PC-3 (cell line): Measurements from ENCODE around the gene SPRTN. TPM values are rescaled to one million over a fixed set of nuclear protein-coding genes. Genes with fewer than 3 reads are reported as not detected.

ENCODE experiments used
- ATAC-seq: fragments of 200-7000 bp; cut with Tn5 transposase; 2 replicates; pipeline ENCODE4 v1.9.1; 2020; ENCODE audit warnings: mild to moderate bottlenecking, moderate library complexity
- BruUV-seq: library from RNA; stranded (reverse); fragments of 400-500 nt; replicated peaks from 2 replicates; lab custom pipeline; 2021; lab: Mats Ljungman, UMichigan
- CTCF ChIA-PET: fragments of 300-600 bp; sonication (Branson Sonifier 250); formaldehyde crosslinking; loops from one replicate; lab custom pipeline; 2022; ENCODE audit warnings: antibody characterized with exemption; lab: Charles Lee
- POLR2A ChIA-PET: fragments of 300-600 bp; sonication (Branson Sonifier 250); formaldehyde crosslinking; loops from one replicate; lab custom pipeline; 2022; ENCODE audit warnings: antibody characterized with exemption; ENCODE audit not compliant: unreplicated experiment; lab: Charles Lee
- DNase-seq: peaks from one replicate; pipeline ENCODE4 v3.0.0-alpha.2; 2015
- H2AFZ ChIP-seq: fragments of 300-600 bp; sonication (generic); 2 replicates; pipeline ENCODE4 v1.6.0; 2016; ENCODE audit warnings: antibody characterized with exemption, low read length
- H3F3A ChIP-seq: fragments of 300-600 bp; sonication (generic); one replicate; pipeline ENCODE4 v1.6.0; 2017; ENCODE audit warnings: antibody characterized with exemption, low read length, control low read depth, mild to moderate bottlenecking; ENCODE audit not compliant: unreplicated experiment
- H3K27ac ChIP-seq: fragments of 300-600 bp; sonication (generic); 2 replicates; pipeline ENCODE4 v1.5.1; 2016; ENCODE audit warnings: mild to moderate bottlenecking, low read length
- H3K27me3 ChIP-seq: fragments of 300-600 bp; sonication (generic); 2 replicates; pipeline ENCODE4 v1.6.1; 2016; ENCODE audit warnings: low read length, mixed read lengths
- H3K36me3 ChIP-seq: fragments of 300-600 bp; sonication (generic); 2 replicates; pipeline ENCODE4 v1.6.1; 2016; ENCODE audit warnings: low read depth, mixed run types, low read length, mixed read lengths
- H3K4me1 ChIP-seq: fragments of 300-600 bp; sonication (generic); 2 replicates; pipeline ENCODE4 v1.5.1; 2016; ENCODE audit warnings: low read length; ENCODE audit not compliant: insufficient read depth
- H3K4me2 ChIP-seq: fragments of 300-600 bp; sonication (generic); 2 replicates; pipeline ENCODE4 v1.6.0; 2016; ENCODE audit warnings: low read length
- H3K4me3 ChIP-seq: fragments of 300-600 bp; sonication (generic); 2 replicates; pipeline ENCODE4 v1.5.1; 2016; ENCODE audit warnings: mild to moderate bottlenecking, low read length, mixed read lengths
- H3K79me2 ChIP-seq: fragments of 300-600 bp; sonication (generic); 2 replicates; pipeline ENCODE4 v1.6.1; 2017; ENCODE audit warnings: low read length, mixed read lengths
- H3K9ac ChIP-seq: fragments of 300-600 bp; sonication (generic); 2 replicates; pipeline ENCODE4 v1.6.0; 2016; ENCODE audit warnings: mild to moderate bottlenecking, low read length
- H3K9me2 ChIP-seq: fragments of 300-600 bp; sonication (generic); replicated peaks from 2 replicates; pipeline ENCODE4 v1.6.1; 2016; ENCODE audit warnings: mixed run types, low read length, mixed read lengths
- H3K9me3 ChIP-seq: fragments of 300-600 bp; sonication (generic); 2 replicates; pipeline ENCODE4 v1.6.1; 2016; ENCODE audit warnings: low read length, mixed read lengths
- H4K20me1 ChIP-seq: fragments of 300-600 bp; sonication (generic); 2 replicates; pipeline ENCODE4 v1.6.1; 2016; ENCODE audit warnings: low read length, mixed read lengths
- CTCF ChIP-seq: fragments of 300-600 bp; sonication (generic); conservative IDR thresholded peaks from 2 replicates; pipeline ENCODE4 v1.5.1; 2017; ENCODE audit warnings: antibody characterized with exemption, low read depth, mild to moderate bottlenecking, low read length
- EZH2 ChIP-seq: fragments of 300-600 bp; sonication (generic); IDR thresholded peaks from one replicate; pipeline ENCODE4 v1.6.1; 2017; ENCODE audit warnings: antibody characterized with exemption, mild to moderate bottlenecking, low read length; ENCODE audit not compliant: unreplicated experiment
- EZH2phosphoT487 ChIP-seq: fragments of 300-600 bp; sonication (generic); IDR thresholded peaks from 2 replicates; pipeline ENCODE4 v1.6.1; 2018; ENCODE audit warnings: mild to moderate bottlenecking, antibody characterized with exemption, low read length, borderline replicate concordance
- intact Hi-C: fragments of 100-400 bp; cut with micrococcal nuclease; formaldehyde crosslinking; loops from 2 replicates; pipeline ENCODE4 v1.9.0; 2023
- total RNA-seq: library from RNA; depleted of rRNA; stranded (reverse); fragments of >200 nt; gene quantifications from 2 replicates; pipeline ENCODE4 v1.2.3, GENCODE V29; 2014

Gene SPRTN
- total RNA-seq, 1 experiment from 2014 or later = 27.8 TPM

GRCh38 chr1:231337472-231338269, 422 bp upstream of the SPRTN start, which contains the start of gene EXOC8:
Gene EXOC8 (minus strand): TSS chr1:231337852. CDS start chr1:231337745, 107 bp downstream.
- Histone ChIP-seq H2AFZ (peak within 1 kb of the TSS; percentile 89), H3K36me3 (peaks cover 9% of the 10 kb centered on the region; the same call in 1 of the 2 replicates), H3K27me3 (no peaks in the 10 kb centered on the region), H3F3A (no peaks in the 10 kb centered on the region), H3K4me1 (peaks cover 14% of the 10 kb centered on the region), H3K9me2 (no peaks in the 10 kb centered on the region), H4K20me1 (peaks cover 41% of the 10 kb centered on the region), H3K9me3 (no peaks in the 10 kb centered on the region), H3K4me3 (peak within 1 kb of the TSS; percentile 95), H3K4me2 (peak within 1 kb of the TSS; percentile 99), H3K79me2 (peaks cover 92% of the 10 kb centered on the region), H3K27ac (peak within 1 kb of the TSS; percentile 94), H3K9ac (peak within 1 kb of the TSS; percentile 95)
- ChIA-PET CTCF (no interaction called here), POLR2A (interaction anchor here (0.6 to 0.9 kb wide), 5 partner anchors 17 to 265 kb away, joined by 3 to 7 read pairs (median 4); no protein-coding TSS in a partner anchor)
- BruUV-seq = TSS peak; percentile 37
- peak; percentile 72 for ATAC-seq
- TF ChIP-seq EZH2phosphoT487 = no peak
- no peak for TF ChIP-seq CTCF
- peak; percentile 100 for DNase-seq
- intact Hi-C loops = loop anchor here (2.0 to 10.0 kb wide), 2 partner anchors 95 to 363 kb away; partner anchors contain the start of genes ARV1 and TTC13

GRCh38 chr1:231340328-231341013, 2.4 kb downstream of the SPRTN start:
- Histone ChIP-seq H3K79me2 (peaks cover 85% of the 10 kb centered on the region), H3K9me2 (no peaks in the 10 kb centered on the region), H2AFZ (peak overlapping the region; percentile 72), H3K4me1 (peaks cover 8% of the 10 kb centered on the region), H3K36me3 (peaks cover 9% of the 10 kb centered on the region; the same call in 1 of the 2 replicates), H3K9me3 (no peaks in the 10 kb centered on the region), H3F3A (no peaks in the 10 kb centered on the region), H3K27me3 (no peaks in the 10 kb centered on the region), H3K4me3 (peak overlapping the region; percentile 95), H4K20me1 (peaks cover 15% of the 10 kb centered on the region), H3K27ac (no peak overlapping the region), H3K4me2 (peak overlapping the region; percentile 99), H3K9ac (peak overlapping the region; percentile 95)
- TF ChIP-seq EZH2 (no peak), CTCF (no peak), EZH2phosphoT487 (no peak)
- ChIA-PET POLR2A (interaction anchor here (0.6 to 0.9 kb wide), 2 partner anchors 14 to 798 kb away, joined by 3 to 5 read pairs; no protein-coding TSS in a partner anchor), CTCF (no interaction called here)
- no TSS peak for BruUV-seq
- no peak for ATAC-seq
- intact Hi-C loops = no loop called here
- DNase-seq = peak; percentile 12
